SU-DHL-6 (cell line): ENCODE results near the gene UBE2E1.

Experiments
- H2AFZ ChIP-seq: fragments of 200-600 bp; sonication (generic); 2 replicates; pipeline ENCODE4 v1.6.1; 2014; ENCODE audit warnings: low read depth, mild to moderate bottlenecking, moderate library complexity, mixed read lengths, antibody characterized with exemption, low read length; ENCODE audit not compliant: severe bottlenecking
- H3F3A ChIP-seq: fragments of 200-600 bp; shearing (Covaris generic); 2 replicates; pipeline ENCODE4 v1.6.0; 2016; ENCODE audit warnings: antibody characterized with exemption, mild to moderate bottlenecking; ENCODE audit not compliant: insufficient read depth
- H3K27ac ChIP-seq: fragments of 200-600 bp; sonication (generic); 2 replicates; pipeline ENCODE4 v1.5.1; 2016; ENCODE audit warnings: low read depth, mild to moderate bottlenecking, low read length, moderate library complexity, mixed read lengths
- H3K27me3 ChIP-seq: fragments of 200-600 bp; sonication (generic), shearing (Covaris generic); 2 replicates; pipeline ENCODE4 v1.6.0; 2014; ENCODE audit warnings: mild to moderate bottlenecking, low read length
- H3K36me3 ChIP-seq: fragments of 200-600 bp; sonication (generic); 2 replicates; pipeline ENCODE4 v1.6.1; 2014; ENCODE audit warnings: mild to moderate bottlenecking, low read length, mixed read lengths
- H3K4me2 ChIP-seq: fragments of 300-600, 200-600 bp; shearing (Covaris generic), sonication (generic); 2 replicates; pipeline ENCODE4 v1.6.0; 2014; ENCODE audit warnings: low read length, low read depth, mild to moderate bottlenecking; ENCODE audit not compliant: poor library complexity, severe bottlenecking
- H3K4me3 ChIP-seq: fragments of 200-600 bp; sonication (generic); 2 replicates; pipeline ENCODE4 v1.5.1; 2014; ENCODE audit warnings: antibody characterized with exemption, low read length, mild to moderate bottlenecking, mixed read lengths; ENCODE audit not compliant: insufficient read depth, poor library complexity, severe bottlenecking
- H3K79me2 ChIP-seq: fragments of 200-600 bp; sonication (generic); 2 replicates; pipeline ENCODE4 v1.6.1; 2014; ENCODE audit warnings: mild to moderate bottlenecking, low read length, moderate library complexity; ENCODE audit not compliant: insufficient read depth
- H3K9ac ChIP-seq: fragments of 200-600 bp; sonication (generic); 2 replicates; pipeline ENCODE4 v1.7.0; 2014; ENCODE audit warnings: mild to moderate bottlenecking, low read length
- H3K9me2 ChIP-seq: fragments of 200-600 bp; sonication (generic); replicated peaks from 2 replicates; pipeline ENCODE4 v1.6.1; 2014; ENCODE audit warnings: low read length; ENCODE audit not compliant: insufficient read depth
- H3K9me3 ChIP-seq: fragments of 200-600 bp; sonication (generic); 2 replicates; pipeline ENCODE4 v1.6.1; 2014; ENCODE audit warnings: low read length, mixed read lengths; ENCODE audit not compliant: insufficient read depth
- H4K20me1 ChIP-seq: fragments of 200-600 bp; sonication (generic); 2 replicates; pipeline ENCODE4 v1.6.1; 2014; ENCODE audit warnings: low read depth, mild to moderate bottlenecking, antibody characterized with exemption, low read length, moderate library complexity, mixed read lengths
- EZH2phosphoT487 ChIP-seq: fragments of 200-600 bp; sonication (generic), shearing (Covaris generic); conservative IDR thresholded peaks from 2 replicates; pipeline ENCODE4 v1.6.1; 2018; ENCODE audit warnings: mild to moderate bottlenecking, antibody characterized with exemption, low read length, moderate library complexity, mixed read lengths
- TF ChIP-seq, protein P1 (sequence below): fragments of 200-600 bp; sonication (generic); IDR thresholded peaks from one replicate; pipeline ENCODE4 v1.5.1; 2017; ENCODE audit warnings: antibody characterized with exemption, mild to moderate bottlenecking, low read length, moderate library complexity; ENCODE audit not compliant: insufficient read depth, poor library complexity, severe bottlenecking

Gene UBE2E1

GRCh38 chr3:23835087-23835486 is 29.3 kb downstream of the UBE2E1 start:
- no peak overlapping the region for H3K4me2 ChIP-seq

DNA sequence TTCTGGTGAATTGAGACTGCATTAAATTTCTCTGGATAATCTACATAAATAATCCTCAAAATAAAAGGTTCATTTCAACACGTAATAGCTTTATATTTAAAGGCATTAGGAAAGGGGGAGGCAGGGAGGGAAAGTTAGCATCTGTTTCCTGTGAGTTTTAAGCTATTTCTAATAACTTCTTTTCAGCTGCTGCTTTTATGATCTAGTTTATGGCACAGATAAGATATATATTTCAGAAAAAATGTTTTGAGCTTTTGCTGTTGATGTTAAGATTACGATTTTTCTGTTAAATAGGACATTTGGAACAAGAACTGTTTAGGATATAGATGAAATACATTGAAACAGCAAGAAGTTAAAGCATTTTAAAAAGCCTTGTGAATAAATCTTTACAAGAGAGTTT is 30.0 kb downstream of the UBE2E1 start:
- no peak overlapping the region for H3K4me3 ChIP-seq
- TF ChIP-seq EZH2phosphoT487: no peak
- TF ChIP-seq, protein P1, sequence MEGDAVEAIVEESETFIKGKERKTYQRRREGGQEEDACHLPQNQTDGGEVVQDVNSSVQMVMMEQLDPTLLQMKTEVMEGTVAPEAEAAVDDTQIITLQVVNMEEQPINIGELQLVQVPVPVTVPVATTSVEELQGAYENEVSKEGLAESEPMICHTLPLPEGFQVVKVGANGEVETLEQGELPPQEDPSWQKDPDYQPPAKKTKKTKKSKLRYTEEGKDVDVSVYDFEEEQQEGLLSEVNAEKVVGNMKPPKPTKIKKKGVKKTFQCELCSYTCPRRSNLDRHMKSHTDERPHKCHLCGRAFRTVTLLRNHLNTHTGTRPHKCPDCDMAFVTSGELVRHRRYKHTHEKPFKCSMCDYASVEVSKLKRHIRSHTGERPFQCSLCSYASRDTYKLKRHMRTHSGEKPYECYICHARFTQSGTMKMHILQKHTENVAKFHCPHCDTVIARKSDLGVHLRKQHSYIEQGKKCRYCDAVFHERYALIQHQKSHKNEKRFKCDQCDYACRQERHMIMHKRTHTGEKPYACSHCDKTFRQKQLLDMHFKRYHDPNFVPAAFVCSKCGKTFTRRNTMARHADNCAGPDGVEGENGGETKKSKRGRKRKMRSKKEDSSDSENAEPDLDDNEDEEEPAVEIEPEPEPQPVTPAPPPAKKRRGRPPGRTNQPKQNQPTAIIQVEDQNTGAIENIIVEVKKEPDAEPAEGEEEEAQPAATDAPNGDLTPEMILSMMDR: no peak

More at GRCh38 chr3:23835087-23835486, 29.3 kb downstream of the UBE2E1 start:
- Histone ChIP-seq H3K4me3 (no peak overlapping the region), H3K9me3 (no peaks in the 10 kb centered on the region), H4K20me1 (peaks cover 3% of the 10 kb centered on the region; the same call in 1 of the 2 replicates), H3K79me2 (no peaks in the 10 kb centered on the region), H3K36me3 (no peaks in the 10 kb centered on the region), H3K9me2 (no peaks in the 10 kb centered on the region), H3K27me3 (no peaks in the 10 kb centered on the region), H3K27ac (no peak overlapping the region), H3F3A (no peaks in the 10 kb centered on the region), H3K9ac (no peak overlapping the region), H2AFZ (no peak overlapping the region)
- TF ChIP-seq, protein P1: no peak
- TF ChIP-seq EZH2phosphoT487: no peak

GRCh38 chr3:23836536-23837230 is 30.9 kb downstream of the UBE2E1 start:
- Histone ChIP-seq H3K9me3 (no peaks in the 10 kb centered on the region), H3K9ac (no peak overlapping the region), H3K79me2 (peaks cover 5% of the 10 kb centered on the region; the same call in 1 of the 2 replicates), H3K27ac (no peak overlapping the region), H2AFZ (no peak overlapping the region), H4K20me1 (no peaks in the 10 kb centered on the region), H3F3A (no peaks in the 10 kb centered on the region), H3K4me2 (no peak overlapping the region), H3K9me2 (no peaks in the 10 kb centered on the region), H3K27me3 (no peaks in the 10 kb centered on the region), H3K36me3 (no peaks in the 10 kb centered on the region), H3K4me3 (no peak overlapping the region)
- TF ChIP-seq, protein P1: no peak

More for the DNA sequence above, 30.0 kb downstream of the UBE2E1 start:
- Histone ChIP-seq H3K36me3 (no peaks in the 10 kb centered on the region), H4K20me1 (no peaks in the 10 kb centered on the region; the same call in 1 of the 2 replicates), H3F3A (no peaks in the 10 kb centered on the region), H3K9me2 (no peaks in the 10 kb centered on the region), H3K9ac (no peak overlapping the region), H3K79me2 (peaks cover 4% of the 10 kb centered on the region; the same call in 1 of the 2 replicates), H3K4me2 (no peak overlapping the region), H3K27me3 (no peaks in the 10 kb centered on the region), H3K9me3 (no peaks in the 10 kb centered on the region), H3K27ac (no peak overlapping the region), H2AFZ (no peak overlapping the region)
